Limb (tissue), 2 donors: ENCODE results near the gene DUS1L.

ENCODE experiments used
- DNase-seq, 2 donors: peaks; one replicate each; pipeline ENCODE4 v3.0.0-alpha.2; 2016; ENCODE audit errors: extremely low spot score in 2 of 2

Gene DUS1L

GRCh38 chr17:82087961-82088837 lies 22.6 kb upstream of the DUS1L start:
- no peak for DNase-seq

DNA sequence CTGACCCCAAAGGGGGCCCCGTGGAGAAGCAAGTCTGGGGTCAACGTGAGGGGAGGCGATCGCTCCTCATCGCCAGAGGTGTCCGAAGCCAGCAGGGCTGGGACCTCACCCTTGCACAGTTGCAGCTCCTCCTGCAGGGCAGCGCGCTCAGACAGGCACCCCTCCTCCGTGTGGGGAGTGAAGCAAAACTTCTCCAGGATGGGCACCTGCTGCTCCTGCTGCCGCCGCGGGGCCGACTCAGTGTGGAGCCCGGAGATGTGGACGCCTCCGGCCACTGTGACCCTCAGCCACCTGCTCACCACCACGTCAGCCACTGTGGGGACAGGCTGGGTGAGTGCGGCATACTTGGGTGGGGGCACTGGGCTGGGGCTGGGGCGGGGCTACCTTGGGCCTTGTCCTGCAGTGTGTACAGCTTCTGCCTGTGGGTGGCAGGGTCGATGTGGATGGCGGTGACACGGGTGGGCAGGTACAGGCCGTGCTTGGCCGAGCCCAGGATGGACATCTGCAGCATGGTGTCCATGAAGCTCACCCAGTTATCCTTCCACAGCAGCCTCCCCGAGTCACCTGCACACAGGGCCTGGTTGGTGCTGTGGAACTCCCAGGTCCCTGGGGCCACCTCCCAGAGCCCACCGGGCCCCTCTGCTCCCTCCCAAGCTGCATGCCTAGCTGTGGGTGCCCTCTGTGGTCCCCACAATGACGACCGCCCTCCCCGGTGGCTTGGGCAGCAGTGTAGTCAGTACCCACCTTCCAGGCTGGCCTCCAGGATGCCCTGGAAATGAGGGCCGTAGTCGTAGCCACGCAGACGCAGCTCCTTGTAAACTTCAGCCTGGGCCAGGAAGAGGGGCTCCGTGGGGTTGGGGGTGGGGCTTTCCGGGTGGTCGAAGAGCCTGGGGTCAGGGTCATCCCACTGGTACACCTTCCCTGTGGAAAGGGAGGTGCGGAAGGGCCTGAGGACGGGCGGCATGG lies 21.6 kb upstream of the DUS1L start:
- DNase-seq, result no peak

- no peak for DNase-seq
Observed at GRCh38 chr17:82085931-82086764, 20.5 kb upstream of the DUS1L start.

DNA sequence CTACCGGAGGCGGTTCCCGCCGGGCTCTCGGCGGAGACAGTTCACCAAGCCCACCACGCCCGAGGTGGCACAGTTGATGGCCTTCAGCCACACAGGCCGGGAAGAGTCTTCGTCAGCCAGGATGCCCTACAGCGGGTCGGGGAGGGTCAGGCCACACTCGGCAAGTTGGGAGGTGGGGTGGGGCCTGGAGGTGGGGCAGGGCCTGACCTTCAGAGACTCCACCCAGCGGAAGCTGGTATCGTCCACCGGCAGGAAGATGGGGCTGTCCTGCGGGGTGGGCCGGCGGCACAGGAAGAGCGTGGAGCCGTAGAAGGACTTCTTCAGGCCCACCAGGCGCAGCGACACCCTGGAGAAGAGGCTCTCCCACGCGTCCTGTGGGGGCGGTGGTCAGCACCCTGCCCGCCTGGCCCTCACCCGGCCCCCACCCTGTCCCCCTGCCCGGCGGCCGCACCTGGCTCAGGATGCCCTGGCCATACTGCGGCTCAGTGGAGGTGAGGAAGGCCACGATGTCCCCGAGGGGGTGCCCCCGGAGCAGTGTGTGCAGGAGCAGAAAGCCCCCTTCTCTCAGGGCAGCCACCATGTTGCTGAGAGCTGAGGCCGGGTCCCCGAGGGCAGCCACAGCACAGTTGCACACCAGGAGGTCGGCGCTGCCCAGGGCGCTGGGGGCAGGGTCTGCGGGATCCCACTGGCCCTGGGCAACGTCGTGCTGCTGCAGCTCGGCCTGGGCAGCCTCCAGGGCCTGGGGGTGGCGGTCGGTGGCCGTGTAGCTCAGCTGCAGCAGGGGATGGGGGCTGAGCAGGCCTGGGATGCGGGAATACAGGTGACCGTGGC lies 19.6 kb upstream of the DUS1L start:
- no peak for DNase-seq

DNA sequence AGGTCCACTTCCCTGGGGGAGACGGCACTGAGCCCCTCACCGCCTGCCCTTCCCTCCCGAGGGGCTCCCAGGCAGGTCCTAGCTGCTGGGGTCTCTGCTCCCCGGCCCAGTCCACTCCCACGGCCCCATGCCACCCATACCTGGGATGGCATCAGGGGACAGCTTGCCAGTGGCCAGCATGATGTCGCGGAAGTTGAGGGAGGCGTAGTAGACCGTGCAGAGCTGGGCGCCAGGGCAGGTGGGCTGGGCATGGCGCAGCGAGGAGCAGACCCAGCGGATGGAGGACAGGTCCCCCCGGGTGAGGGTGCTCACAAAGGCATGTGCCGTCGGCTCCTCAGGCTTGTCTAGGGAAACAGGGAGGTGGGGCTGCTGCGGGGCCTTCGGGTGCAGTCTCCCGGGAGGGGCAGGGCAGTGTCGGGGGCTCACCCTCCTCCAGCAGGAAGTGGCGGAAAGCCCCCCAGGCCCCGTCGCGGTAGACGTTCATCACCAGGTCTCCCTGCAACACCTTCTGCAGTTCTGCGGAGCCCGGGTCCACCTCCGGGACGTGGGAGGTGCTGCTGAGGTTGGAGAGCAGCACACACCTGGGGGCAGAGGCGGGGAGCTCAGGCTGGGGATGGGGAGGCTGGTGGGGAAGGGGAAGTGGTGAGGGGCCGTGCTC lies 18.9 kb upstream of the DUS1L start:
- no peak for DNase-seq

GRCh38 chr17:82083533-82084359 lies 18.1 kb upstream of the DUS1L start:
- DNase-seq, result no peak

GRCh38 chr17:82083009-82083408 lies 17.4 kb upstream of the DUS1L start:
- DNase-seq, result no peak

DNA sequence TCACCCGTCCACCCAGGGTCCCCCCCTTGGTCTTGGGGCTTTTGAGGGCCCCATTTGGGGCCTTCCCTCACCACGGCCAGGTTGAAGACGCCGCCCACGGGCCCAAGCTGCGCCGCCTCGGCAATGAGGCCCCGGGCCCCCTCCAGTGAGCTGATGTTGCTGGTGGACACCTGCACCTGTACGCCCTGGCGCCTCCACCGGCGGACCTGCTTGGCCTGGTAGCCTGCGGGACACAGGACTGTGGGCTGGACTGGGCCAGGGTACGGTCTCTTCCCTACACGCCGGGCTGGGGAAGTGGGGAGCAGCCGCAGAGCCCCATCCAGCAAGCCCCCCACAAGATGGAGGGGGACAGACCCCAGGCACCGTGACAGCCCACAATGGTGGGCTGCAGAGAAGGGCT lies 16.9 kb upstream of the DUS1L start:
- no peak for DNase-seq

DNA sequence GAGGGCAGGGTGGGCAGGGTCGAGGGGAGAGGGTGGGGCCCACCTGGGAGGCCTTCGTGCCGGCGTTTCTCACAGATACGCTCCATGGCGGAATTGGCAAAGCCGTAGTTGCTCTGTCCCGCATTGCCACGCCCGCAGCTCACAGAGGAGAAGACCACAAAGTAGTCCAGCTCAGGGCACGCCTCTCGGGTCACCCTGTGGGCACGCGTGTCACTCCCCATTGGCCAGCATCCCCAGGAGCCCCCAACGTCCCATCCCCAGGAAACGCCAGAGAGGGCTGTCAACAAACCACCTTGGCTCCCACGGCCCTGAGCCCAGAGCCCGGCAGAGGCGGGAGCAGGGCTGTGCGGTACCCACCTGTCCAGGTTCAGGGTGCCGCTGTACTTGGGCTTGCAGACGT lies 16.4 kb upstream of the DUS1L start:
- no peak for DNase-seq

DNA sequence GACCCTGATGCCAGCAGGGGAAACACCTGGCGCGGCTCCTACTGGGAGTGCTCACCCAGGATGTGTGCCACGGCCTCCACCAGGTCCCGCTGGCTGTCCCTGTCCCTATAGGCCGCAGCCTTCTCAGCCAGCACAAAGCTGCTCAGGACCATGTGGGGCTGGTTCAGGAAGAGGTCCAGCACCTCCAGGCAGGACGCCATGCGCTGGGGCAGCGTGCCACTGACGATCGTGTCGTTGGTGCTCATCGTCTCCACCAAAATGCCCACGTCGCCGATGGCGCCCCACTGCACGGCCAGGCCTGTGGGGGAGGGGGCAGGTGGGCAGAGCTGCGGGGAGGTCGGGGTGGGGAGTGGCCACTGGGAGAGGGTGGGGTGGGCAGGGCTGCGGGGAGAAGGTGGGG lies 15.9 kb upstream of the DUS1L start:
- no peak for DNase-seq

GRCh38 chr17:82080789-82081464 lies 15.3 kb upstream of the DUS1L start:
- DNase-seq, result no peak

- DNase-seq, result no peak
Observed at GRCh38 chr17:82080048-82080788, 14.6 kb upstream of the DUS1L start.

DNA sequence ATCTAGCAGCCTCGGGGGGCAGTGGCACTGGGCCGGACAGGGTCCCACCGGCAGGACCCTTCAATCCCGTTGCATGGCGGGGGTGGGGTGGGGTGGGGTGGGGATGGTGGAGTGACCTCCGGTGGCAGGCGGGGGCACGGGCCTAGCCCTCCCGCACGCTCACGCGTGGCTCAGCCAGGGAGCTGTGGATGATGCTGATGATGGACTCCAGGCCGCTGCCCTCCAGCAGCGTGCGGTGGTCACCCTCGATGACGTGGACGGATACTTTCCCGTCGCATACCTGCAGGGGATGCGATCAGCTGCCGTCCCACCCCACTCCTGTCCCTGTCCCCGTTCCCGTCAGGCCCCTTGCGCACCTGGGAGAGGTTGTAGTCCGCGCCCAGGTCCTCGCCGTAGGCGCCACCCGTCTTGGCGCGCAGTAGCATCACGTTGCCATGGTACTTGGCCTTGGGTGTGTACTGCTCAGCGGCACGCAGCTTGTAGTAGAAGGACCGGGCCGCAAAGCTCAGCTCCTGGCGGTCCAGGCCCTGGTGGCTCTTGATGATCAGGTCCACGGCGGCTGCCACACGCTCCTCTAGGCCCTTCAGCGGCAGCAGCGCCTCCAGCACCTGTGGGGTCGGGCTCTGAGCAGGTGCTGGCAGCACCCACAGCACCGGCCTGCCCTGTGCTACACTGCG lies 13.5 kb upstream of the DUS1L start:
- no peak for DNase-seq

DNA sequence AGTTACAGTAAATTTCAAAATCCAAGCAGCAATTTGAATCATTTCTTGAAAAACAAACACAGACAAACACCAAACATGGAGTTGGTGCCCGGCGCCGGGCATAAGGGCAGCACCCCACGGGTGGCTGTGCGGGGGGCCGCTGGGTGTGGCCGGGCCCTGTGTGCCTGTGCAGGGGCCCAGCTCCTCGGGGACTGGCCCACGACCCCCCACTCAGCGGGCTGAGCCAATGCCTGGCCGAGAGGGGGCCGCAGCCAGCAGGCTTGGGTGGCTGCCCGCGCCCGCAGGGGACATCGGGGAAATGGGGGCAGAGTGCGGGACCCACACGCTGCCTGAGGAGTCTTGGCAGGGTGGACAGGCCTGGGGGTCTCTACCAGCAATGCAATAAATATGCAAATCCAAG lies 12.8 kb upstream of the DUS1L start:
- DNase-seq, result no peak

DNA sequence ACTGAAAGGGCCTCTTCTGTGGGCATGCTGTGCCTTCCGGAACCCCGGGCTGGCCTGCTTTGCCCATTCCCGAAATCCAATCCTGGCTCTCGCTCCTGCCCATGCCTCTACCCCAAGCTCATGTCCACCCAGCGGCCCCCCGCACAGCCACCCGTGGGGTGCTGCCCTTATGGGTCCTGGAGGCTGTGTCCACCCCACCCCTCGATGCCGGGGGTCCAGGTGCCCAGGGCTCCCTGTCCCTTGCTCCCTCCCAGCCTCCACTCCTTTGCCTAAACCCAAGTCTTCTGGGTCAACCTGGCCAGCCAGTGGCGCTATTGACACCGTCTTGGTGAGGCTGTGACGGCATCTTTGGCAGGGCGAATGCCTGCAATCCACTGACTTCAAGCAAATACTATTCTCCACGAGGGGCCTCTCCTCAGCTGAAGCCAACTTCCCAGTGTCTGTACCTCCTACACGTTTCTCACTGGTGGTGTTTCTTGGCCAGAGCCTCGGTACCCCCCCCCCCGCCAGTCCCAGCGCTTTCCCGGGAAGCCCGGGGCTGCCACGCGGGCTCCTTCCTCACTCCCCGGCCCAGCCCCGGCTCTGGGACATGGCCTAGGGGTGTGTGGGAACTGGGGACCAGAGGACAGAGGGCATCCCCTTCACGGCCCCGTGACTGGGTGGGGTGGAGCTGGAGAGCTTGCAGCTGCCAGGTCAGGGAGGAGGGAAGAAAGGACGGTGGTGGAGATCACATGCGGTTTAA lies 12.2 kb upstream of the DUS1L start:
- no peak for DNase-seq

- no peak for DNase-seq
Observed at GRCh38 chr17:82076785-82077591, 11.4 kb upstream of the DUS1L start.
